ENCODE data around the gene GBX1.

The GBX1 gene

GRCh38 chr7:151138153-151138851 lies 29.2 kb downstream of the GBX1 start:
- peak in 1 of 2 donors; percentile 9 for DNase-seq

- peak in 1 of 2 donors; percentile 1 for DNase-seq
Measured at GRCh38 chr7:151137791-151138152, 29.7 kb downstream of the GBX1 start.

- DNase-seq, result no peak
Measured at GRCh38 chr7:151137076-151137675, 30.3 kb downstream of the GBX1 start.

GRCh38 chr7:151135866-151136843 lies 31.3 kb downstream of the GBX1 start:
- DNase-seq, result no peak

GRCh38 chr7:151135525-151135845 lies 32.0 kb downstream of the GBX1 start:
- DNase-seq, result no peak

- no peak for DNase-seq
Measured at GRCh38 chr7:151134743-151135524, 32.6 kb downstream of the GBX1 start.

GRCh38 chr7:151133986-151134742 lies 33.3 kb downstream of the GBX1 start:
- no peak for DNase-seq

- DNase-seq, result no peak
Measured at GRCh38 chr7:151133266-151133985, 34.1 kb downstream of the GBX1 start.

- DNase-seq, result no peak
Measured at GRCh38 chr7:151132461-151133205, 34.9 kb downstream of the GBX1 start.

GRCh38 chr7:151131592-151132293 lies 35.8 kb downstream of the GBX1 start:
- no peak for DNase-seq

- DNase-seq, result no peak
Measured at GRCh38 chr7:151131224-151131591, 36.3 kb downstream of the GBX1 start.

- DNase-seq, result no peak
Measured at GRCh38 chr7:151130741-151131157, 36.7 kb downstream of the GBX1 start.

- no peak for DNase-seq
Measured at GRCh38 chr7:151129960-151130591, 37.4 kb downstream of the GBX1 start.

GRCh38 chr7:151129117-151129959 lies 38.2 kb downstream of the GBX1 start:
- no peak for DNase-seq

- DNase-seq, result no peak
Measured at GRCh38 chr7:151128716-151129115, 38.8 kb downstream of the GBX1 start.

GRCh38 chr7:151128144-151128543 lies 39.4 kb downstream of the GBX1 start:
- DNase-seq, result no peak

- no peak for DNase-seq
Measured at GRCh38 chr7:151126491-151127137, 40.9 kb downstream of the GBX1 start.

- no peak for DNase-seq
Measured at GRCh38 chr7:151125846-151126481, 41.5 kb downstream of the GBX1 start.
